A172 (cell line): Measurements from ENCODE around the gene FARS2. TPM values are rescaled to one million over a fixed set of nuclear protein-coding genes. Genes with fewer than 3 reads are reported as not detected.

Source experiments
- DNase-seq: peaks from one replicate; pipeline ENCODE4 v3.0.0-alpha.2; 2015; ENCODE audit warnings: low spot score
- total RNA-seq: library from RNA; depleted of rRNA; stranded (reverse); fragments of >200 nt; shearing (Covaris generic); gene quantifications from 2 replicates; pipeline ENCODE4 v1.2.3, GENCODE V29; 2014; rRNA removed

Gene FARS2
- total RNA-seq, result 12.5 and 23.5 TPM in 2 replicates

DNA sequence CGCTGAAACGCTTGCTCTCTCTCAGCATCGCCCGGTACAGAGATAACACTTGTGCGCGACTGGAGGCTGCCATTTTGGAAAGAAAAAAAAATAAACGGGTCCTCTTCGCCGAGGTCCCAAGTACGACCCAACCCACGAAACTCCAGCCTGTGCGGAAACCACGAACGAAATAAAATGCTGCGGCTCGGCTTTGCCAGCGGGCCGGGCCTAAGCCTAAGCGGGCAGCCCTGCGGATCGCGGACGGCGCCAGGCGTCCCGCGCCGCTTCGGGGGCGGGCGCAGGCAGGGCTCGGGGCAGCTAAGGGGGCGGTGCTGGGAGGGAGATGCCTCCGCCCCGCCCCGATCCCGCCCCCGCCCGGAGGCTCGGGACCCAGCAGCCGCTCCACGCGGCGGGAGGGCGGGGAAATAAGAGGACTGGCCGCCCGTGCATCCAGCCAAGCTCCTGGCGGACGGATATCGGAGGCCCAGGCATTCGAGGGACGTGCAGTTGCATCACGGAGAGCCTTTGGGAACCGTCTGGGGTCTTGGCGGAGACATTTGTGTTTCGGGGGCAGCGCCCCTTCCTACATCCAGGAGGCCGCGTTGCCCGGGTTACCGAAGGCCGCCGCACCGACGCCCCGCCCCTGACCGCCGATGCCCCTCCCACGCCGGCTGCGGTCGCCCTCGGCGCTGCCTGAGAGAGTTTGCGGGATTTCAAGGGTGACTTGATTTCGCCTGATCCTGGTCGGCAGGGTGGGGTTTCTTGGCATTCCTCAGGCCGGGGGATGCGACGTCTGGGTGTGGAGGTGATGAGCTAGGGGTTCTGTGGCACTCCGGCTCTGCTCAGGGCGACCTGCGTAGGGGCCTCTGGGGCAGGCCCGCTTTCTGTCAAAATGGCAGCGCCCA lies at the start of gene FARS2, which contains the start of gene LYRM4:
Gene FARS2 (plus strand): TSS at position 853 of the 884 bp plus-strand sequence.
Gene LYRM4 (minus strand): TSS at position 290 of the 884 bp plus-strand sequence. CDS start 217 bp downstream, at position 73.
- peak; percentile 81 for DNase-seq

DNA sequence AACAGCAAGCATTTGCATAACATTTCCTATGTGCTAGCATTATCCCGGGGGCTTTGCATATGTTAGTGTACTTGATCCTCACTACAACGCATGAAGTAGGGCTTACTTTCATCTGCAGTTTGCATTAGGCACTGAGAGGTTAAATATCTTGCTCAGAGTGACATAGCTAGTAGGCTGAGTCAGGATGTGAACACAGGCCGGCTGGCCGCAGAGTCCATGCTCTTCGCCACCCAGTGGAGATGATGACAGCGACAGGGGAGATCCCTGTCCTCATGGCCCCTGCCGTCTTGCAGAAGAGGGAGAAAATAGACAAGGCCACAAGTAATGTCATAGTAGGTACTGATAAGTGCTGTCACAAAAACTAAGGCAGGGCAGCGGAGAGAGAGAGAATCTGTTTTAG lies 47.5 kb upstream of the FARS2 start:
- no peak for DNase-seq

GRCh38 chr6:5214570-5215052 lies 46.7 kb upstream of the FARS2 start:
- DNase-seq, result no peak

DNA sequence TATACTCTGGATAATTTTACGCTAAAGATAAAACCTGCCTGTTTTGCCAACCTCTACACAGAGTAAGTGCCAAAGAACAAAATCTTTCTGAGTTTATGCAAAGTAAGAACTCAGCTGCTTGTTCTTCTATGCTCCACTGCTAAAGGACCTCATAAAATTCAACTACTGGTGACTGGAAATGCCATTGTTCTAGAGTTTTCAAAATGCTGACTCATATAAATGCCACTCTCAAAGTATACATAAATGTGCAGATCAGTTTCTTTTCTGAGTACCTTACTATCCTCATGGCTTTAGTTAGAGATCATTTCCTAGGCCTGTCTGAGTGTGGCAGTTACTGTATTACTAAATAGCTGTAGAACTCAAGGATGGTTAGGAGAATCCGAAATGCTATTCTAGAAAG lies 46.2 kb upstream of the FARS2 start:
- peak; percentile 8 for DNase-seq

DNA sequence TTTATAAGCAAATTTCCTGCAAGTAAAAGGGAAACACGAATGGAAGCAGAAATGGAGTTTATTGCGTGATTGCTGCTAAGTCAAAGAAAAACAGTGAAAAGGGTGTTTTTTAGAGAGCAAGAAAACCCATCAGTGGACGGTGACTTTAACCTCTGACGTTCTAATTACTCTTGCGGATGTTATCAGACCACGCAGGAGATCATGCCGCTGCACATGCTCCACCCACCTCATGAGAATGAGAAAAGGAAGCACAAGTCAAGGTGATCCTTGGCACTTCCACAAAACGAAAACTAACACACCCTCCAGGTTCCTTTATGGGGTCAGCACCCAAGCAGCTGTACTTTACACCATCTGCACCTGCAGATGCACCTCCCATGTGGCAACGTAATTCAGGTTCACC lies 45.5 kb upstream of the FARS2 start:
- DNase-seq, result no peak

- no peak for DNase-seq
Observed at GRCh38 chr6:5217356-5217755, 44.0 kb upstream of the FARS2 start.

DNA sequence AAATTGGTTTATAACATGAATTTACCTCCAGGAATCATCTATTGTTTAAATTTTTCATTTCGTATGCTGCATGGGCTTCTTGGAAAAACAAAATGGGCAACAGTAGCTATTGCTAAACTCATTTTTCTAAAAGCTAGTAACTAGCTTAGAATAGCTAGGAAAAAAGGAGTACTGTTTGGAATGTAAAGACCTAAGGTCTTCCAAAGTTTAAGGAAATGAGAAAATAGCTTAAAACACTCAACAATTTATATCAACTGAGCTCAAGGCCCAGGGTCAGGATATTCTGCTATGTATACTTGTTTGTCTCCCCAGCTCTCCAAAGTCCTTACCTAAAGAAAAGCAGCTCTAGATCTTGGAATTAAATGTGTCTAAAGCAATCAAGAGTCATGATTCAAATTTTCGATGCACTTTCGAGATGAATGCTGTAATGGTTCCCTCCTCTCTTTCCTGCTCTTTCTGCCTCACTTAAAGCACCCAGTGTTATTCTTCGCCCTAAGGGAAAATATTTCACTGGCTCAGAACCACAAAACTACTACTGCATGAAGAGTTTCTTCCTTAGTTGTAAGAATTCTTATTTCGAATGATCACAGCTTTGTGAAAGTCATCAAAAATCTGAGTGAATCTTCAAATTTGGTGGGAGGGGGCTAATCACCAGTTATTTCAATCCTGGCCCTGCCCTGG lies 42.2 kb upstream of the FARS2 start:
- DNase-seq, result no peak

GRCh38 chr6:5220443-5220842 lies 40.9 kb upstream of the FARS2 start:
- DNase-seq, result no peak

DNA sequence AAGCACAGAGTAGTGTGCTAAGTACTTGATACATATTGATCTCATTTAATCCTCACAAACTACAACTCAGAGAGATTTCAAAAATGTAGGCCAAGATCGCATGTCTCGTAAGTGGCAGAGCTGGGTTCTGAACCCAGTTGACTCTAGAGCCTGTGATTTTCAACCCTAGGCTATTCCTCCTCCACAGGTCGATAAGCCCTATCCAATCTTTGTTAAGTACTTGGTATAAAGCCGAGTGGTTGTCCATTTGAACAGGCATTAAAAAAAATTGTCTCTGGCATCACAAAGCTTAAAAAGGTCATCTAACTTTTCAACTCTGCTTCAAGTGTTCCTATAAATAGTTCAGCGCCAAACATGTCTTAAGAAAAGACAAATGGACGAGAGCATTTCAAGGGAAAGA lies 38.0 kb upstream of the FARS2 start:
- DNase-seq, result no peak

DNA sequence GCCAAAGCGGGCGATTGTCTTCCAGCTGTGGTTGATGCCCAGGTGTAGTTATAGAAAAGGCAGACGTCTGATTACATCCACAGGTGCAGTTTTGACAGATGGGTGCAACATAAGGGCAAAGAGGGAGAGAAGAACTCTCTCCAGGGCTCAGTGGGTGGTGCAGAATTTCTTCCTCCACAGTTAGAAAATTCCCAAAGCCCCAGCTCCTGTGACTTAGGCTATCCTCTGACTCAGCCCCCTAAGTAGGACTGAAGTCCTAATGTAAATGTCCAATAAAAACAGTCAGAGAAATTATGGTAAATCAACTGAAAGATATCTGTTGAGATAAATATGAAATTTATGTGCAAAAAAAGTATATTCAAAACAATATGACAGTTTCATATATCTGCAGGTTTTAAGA lies 32.0 kb upstream of the FARS2 start:
- no peak for DNase-seq

DNA sequence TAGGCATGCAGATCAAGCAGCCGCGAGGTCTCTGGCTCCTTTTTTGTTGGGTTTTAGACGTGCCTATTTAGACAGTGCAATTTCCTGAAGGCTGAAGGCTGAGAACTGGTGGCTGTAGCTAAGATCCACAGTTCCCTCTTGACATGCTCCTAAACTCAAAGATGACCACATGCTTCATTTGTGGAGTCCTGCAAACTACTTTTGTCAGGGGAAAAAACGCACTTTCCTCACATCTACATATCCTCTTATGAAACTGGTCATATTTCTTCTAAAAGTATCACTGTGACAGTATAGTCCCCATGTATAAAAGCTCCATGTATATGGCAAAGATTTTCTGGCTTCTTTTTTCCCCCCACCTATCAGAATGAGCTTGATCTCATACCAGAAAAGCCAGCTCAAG lies 31.2 kb upstream of the FARS2 start:
- DNase-seq, result no peak

DNA sequence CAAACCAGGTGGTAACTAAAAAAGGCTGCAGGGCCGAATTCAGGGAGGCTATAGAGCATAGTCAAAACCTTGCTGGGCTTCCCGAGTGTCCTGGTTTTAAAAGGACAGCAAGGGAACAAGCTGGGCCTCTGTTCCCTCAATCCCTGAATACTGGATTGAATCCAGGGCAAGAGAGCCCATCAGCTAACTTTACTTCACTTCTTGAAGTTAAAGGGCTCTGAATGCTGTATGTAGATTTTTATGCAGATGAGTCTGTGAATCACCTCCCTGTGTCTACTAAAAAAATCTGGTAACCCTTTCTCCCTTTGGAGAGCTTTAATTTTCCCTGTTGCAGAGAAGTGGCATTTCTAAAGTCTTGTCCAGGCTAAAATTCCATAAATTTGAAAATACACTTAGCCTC lies 30.0 kb upstream of the FARS2 start:
- no peak for DNase-seq

GRCh38 chr6:5234874-5235273 lies 26.4 kb upstream of the FARS2 start:
- no peak for DNase-seq

DNA sequence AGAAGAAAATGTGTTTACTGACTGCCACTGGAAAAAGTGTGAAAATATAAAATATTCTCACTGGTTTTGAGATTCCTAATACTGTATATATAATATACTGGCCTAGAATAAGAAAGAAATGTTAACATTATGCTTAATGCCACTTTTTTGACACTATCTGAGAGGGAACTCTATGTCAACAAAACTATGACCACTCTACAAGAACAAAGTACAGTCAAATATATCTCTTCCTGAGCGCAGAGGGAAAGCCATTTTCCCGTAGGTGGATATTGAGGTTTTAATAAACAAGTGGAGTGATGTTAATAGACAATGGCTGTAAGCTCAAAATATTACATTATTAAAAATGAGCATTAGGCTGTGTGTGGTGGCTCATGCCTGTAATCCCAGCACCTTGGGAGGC lies 25.5 kb upstream of the FARS2 start:
- no peak for DNase-seq

GRCh38 chr6:5237805-5238204 lies 23.5 kb upstream of the FARS2 start:
- DNase-seq, result no peak

DNA sequence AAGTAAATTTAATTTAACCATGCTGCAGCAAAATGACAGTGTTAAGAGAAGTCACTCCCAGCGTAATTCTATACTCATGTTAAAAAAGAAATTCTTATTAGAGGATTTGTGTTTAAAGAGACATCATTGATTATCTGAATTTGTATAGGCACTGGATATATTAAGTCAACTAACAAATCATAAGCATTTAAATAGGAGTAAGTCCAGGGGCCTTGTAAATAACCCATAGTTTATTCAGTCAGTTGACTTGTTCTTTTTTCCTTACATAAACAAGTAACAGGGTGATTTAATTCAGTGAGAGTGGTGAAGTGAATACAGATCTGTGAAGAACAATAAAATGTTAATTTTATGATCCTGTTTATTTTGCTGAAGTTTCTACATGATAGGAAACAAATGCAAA lies 23.0 kb upstream of the FARS2 start:
- no peak for DNase-seq

- DNase-seq, result no peak
Observed at GRCh38 chr6:5241252-5241651, 20.1 kb upstream of the FARS2 start.

DNA sequence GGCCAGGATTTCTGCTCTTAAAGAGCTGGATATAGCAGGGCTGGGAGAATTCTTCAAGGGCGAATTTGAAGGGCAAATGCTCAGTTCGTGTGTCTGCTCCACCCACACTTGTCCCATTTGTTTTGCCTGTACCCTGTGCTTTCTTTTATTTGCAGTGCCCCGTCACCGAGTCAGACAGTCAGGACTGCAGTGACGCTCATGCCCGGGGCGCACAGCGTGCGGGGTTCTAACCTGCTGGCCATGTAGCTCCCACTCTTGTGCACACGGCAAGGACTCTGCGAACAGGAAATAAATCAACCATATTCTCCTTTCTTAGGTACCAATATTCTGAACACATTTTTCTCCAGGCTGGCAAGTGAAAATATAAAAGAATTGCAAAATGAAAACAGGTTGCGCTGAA lies 18.2 kb upstream of the FARS2 start:
- DNase-seq, result no peak

DNA sequence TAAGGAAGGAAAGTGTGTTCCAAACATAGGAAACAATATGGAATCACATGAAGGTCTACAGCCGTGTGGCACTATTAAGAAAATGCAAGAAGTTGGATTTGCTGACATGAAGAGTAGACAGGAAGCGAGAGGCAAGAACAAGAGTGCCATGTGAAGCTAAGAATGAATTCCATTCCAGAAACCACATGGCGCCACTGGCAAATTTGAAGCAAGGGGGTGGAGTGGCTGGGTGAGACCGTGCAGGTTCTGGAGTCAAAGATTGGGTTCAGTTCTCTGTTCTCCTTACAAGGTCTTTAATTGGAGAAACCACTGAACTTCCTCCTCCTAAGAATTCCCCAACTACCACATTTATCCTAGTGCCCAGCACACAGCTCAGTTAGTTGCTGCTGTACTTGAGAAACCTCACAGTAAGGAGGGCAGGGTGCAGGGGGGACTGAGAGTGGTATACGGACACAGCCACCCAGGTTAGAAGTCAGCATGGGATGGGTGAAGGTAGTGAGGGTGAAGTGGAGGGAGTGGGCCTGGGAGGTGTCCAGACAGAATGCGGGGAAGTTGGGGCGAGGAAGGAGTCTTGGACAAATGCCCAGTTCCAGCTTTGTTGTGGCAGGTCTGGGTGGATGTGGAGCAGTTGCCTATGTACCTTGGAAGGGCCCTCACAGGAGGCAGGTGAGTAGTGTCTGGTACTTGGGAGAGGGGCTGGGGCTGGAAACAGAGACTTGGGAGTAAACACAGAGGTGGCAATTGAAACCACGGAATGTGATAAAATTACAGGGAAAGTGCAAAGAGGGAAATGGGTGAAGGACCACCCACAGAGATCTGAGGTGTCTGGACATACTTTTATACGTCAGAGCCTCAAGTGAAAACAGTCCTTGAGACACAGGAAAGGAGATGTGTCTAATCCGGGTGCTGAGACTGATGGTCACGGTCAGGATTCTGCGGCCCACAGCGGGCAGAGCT lies 14.9 kb upstream of the FARS2 start:
- DNase-seq, result peak; percentile 27

DNA sequence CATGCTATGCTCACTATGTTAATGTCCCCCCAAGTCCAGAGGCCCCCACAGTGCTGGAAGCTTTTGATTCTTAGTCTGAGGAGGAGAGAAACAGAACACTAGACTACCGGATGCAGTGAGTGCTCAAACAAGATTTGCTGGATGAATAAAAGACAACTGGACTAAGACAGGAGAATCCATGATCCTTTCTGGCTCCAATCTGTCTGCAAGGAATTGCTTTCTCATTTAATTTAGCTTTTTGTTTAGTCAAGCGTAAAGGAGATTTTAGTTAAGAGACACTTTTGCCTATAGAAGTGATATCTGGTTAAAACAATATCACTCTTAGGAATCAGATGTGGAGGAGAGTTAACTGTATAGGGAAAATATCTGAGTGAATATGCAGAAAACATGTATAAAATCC lies 14.1 kb upstream of the FARS2 start:
- DNase-seq, result no peak

- DNase-seq, result no peak
Observed at GRCh38 chr6:5248302-5249098, 12.8 kb upstream of the FARS2 start.
